IMR-90 (cell line): ENCODE data around the gene STAT3. TPM values are rescaled to one million over a fixed set of nuclear protein-coding genes. Genes with fewer than 3 reads are reported as not detected.

Experiments
- ATAC-seq: fragments of 200-7000 bp; cut with Tn5 transposase; 2 replicates; pipeline ENCODE4 v1.9.1; 2020; ENCODE audit warnings: low read depth, mild to moderate bottlenecking, moderate library complexity
- BruUV-seq: library from RNA; stranded (reverse); fragments of 400-500 nt; replicated peaks from 2 replicates; lab custom pipeline; 2021; lab: Mats Ljungman, UMichigan
- CTCF ChIA-PET: fragments of 300-600 bp; formaldehyde crosslinking; extraction: SDS; loops from one replicate; lab custom pipeline; 2021; ENCODE audit warnings: antibody characterized with exemption; lab: Yijun Ruan, JAX
- POLR2A ChIA-PET: fragments of 300-600 bp; sonication (Branson Sonifier 250); formaldehyde crosslinking; loops from one replicate; lab custom pipeline; 2022; ENCODE audit warnings: antibody characterized with exemption; ENCODE audit not compliant: unreplicated experiment; lab: Charles Lee
- DNase-seq: peaks from one replicate; pipeline ENCODE4 v3.0.0; 2013
- H2AFZ ChIP-seq: replicated peaks from 2 replicates; pipeline ENCODE3; 2013; ENCODE audit warnings: low read length, mild to moderate bottlenecking; ENCODE audit not compliant: poor library complexity
- H2AK5ac ChIP-seq: 2 replicates; pipeline ENCODE4 v1.6.1; 2013; ENCODE audit warnings: low read depth, low read length, inconsistent platforms
- H2AK9ac ChIP-seq: replicated peaks from 2 replicates; pipeline ENCODE3; 2013; ENCODE audit warnings: mild to moderate bottlenecking, low read depth, low read length, moderate library complexity; ENCODE audit not compliant: poor library complexity
- H2BK120ac ChIP-seq: 2 replicates; pipeline ENCODE4 v1.6.1; 2013; ENCODE audit warnings: low read depth, low read length, inconsistent platforms
- H2BK15ac ChIP-seq: 3 replicates; pipeline ENCODE4 v1.6.1; 2013; ENCODE audit warnings: low read depth, low read length, inconsistent platforms
- H2BK20ac ChIP-seq: 2 replicates; pipeline ENCODE4 v1.6.1; 2013; ENCODE audit warnings: low read depth, mild to moderate bottlenecking, inconsistent platforms, low read length, moderate library complexity
- H2BK5ac ChIP-seq: 2 replicates; pipeline ENCODE4 v1.6.1; 2013; ENCODE audit warnings: mild to moderate bottlenecking, low read depth, low read length, inconsistent platforms; ENCODE audit not compliant: poor library complexity, severe bottlenecking
- H3K14ac ChIP-seq: replicated peaks from 2 replicates; pipeline ENCODE4 v1.6.1; 2013; ENCODE audit warnings: low read depth, low read length, inconsistent platforms
- H3K18ac ChIP-seq: 2 replicates; pipeline ENCODE4 v1.6.1; 2013; ENCODE audit warnings: low read depth, low read length, control low read depth
- H3K23ac ChIP-seq: 2 replicates; pipeline ENCODE4 v1.6.1; 2013; ENCODE audit warnings: low read depth, low read length, inconsistent platforms
- H3K27ac ChIP-seq: 2 replicates; pipeline ENCODE4 v1.5.1; 2013; ENCODE audit warnings: mild to moderate bottlenecking, control low read depth, low read length; ENCODE audit not compliant: insufficient read depth
- H3K27me3 ChIP-seq: 2 replicates; pipeline ENCODE4 v1.6.1; 2013; ENCODE audit warnings: low read length; ENCODE audit not compliant: control insufficient read depth, insufficient read depth
- H3K36me3 ChIP-seq: 2 replicates; pipeline ENCODE4 v1.6.1; 2013; ENCODE audit warnings: low read length, mixed read lengths; ENCODE audit not compliant: control insufficient read depth, insufficient read depth
- H3K4ac ChIP-seq: 2 replicates; pipeline ENCODE4 v1.6.1; 2013; ENCODE audit warnings: low read depth, low read length, inconsistent platforms
- H3K4me1 ChIP-seq: 2 replicates; pipeline ENCODE4 v1.6.1; 2013; ENCODE audit warnings: low read length, mixed read lengths; ENCODE audit not compliant: control insufficient read depth, insufficient read depth
- H3K4me2 ChIP-seq: 2 replicates; pipeline ENCODE4 v1.6.1; 2013; ENCODE audit warnings: low read depth, mild to moderate bottlenecking, control low read depth, low read length, moderate library complexity
- H3K4me3 ChIP-seq: 2 replicates; pipeline ENCODE4 v1.5.1; 2013; ENCODE audit warnings: low read depth, mild to moderate bottlenecking, control low read depth, low read length, moderate library complexity; ENCODE audit not compliant: insufficient read depth
- H3K56ac ChIP-seq: 2 replicates; pipeline ENCODE4 v1.6.1; 2013; ENCODE audit warnings: low read length, inconsistent platforms; ENCODE audit not compliant: insufficient read depth; ENCODE audit errors: extremely low read depth
- H3K79me1 ChIP-seq, 2 experiments: 2 replicates each; pipeline ENCODE4 v1.6.1; 2013; ENCODE audit warnings: low read length in 2 of 2, inconsistent platforms in 1 of 2, low read depth in 1 of 2
- H3K9ac ChIP-seq: 2 replicates; pipeline ENCODE4 v1.6.1; 2013; ENCODE audit warnings: low read depth, low read length, control low read depth
- H3K9me1 ChIP-seq: 2 replicates; pipeline ENCODE4 v1.6.1; 2013; ENCODE audit warnings: low read length, inconsistent platforms; ENCODE audit not compliant: insufficient read depth
- H3K9me3 ChIP-seq: 2 replicates; pipeline ENCODE4 v1.6.1; 2013; ENCODE audit warnings: low read length; ENCODE audit not compliant: control insufficient read depth, insufficient read depth
- H4K20me1 ChIP-seq: 2 replicates; pipeline ENCODE4 v1.6.1; 2013; ENCODE audit warnings: low read length, inconsistent platforms; ENCODE audit not compliant: insufficient read depth
- H4K5ac ChIP-seq: 2 replicates; pipeline ENCODE4 v1.6.1; 2013; ENCODE audit warnings: mild to moderate bottlenecking, low read depth, low read length, control low read depth
- H4K8ac ChIP-seq, 2 experiments: 2 replicates each; pipeline ENCODE4 v1.6.1; 2013; ENCODE audit warnings: low read depth in 2 of 2, low read length in 2 of 2, control low read depth in 1 of 2, inconsistent platforms in 1 of 2
- H4K91ac ChIP-seq: 2 replicates; pipeline ENCODE4 v1.6.1; 2013; ENCODE audit warnings: low read depth, low read length, inconsistent platforms; ENCODE audit not compliant: insufficient read depth
- CTCF ChIP-seq: conservative IDR thresholded peaks from 2 replicates; pipeline ENCODE4 v1.5.1; 2012; ENCODE audit warnings: mild to moderate bottlenecking, low read depth, low read length, improper control_type of control experiment
- MAFK ChIP-seq: IDR thresholded peaks from 2 replicates; pipeline ENCODE4 v1.6.1; 2012; ENCODE audit warnings: low read depth, low read length, improper control_type of control experiment
- POLR2A ChIP-seq: IDR thresholded peaks from 2 replicates; pipeline ENCODE4 v1.6.1; 2012; ENCODE audit warnings: mild to moderate bottlenecking, low read depth, low read length
- RCOR1 ChIP-seq: IDR thresholded peaks from 2 replicates; pipeline ENCODE4 v1.6.1; 2012; ENCODE audit warnings: mild to moderate bottlenecking, low read length, improper control_type of control experiment; ENCODE audit not compliant: insufficient replicate concordance
- WGBS, 2 experiments: methylation state at CpG; one replicate each; pipeline versions ENCODE4 v1.1.5 to v1.1.7; 2013; ENCODE audit warnings: missing lambda C conversion rate in 2 of 2; ENCODE audit not compliant: insufficient read length in 1 of 2; ENCODE audit errors: extremely low coverage in 2 of 2; 5-methylcytosine and 5-hydroxymethylcytosine counted together
- dilution Hi-C: fragments of 300-500 bp; cut with HindIII; formaldehyde crosslinking; loops from one replicate; pipeline ENCODE4 v1.14.3; 2018; ENCODE audit warnings: low sequenced_read_pairs; ENCODE audit not compliant: unreplicated experiment
- in situ Hi-C: fragments of 300-500 bp; cut with MboI; formaldehyde crosslinking; loops from 3 replicates; pipeline ENCODE4 v1.14.3; 2019; ENCODE audit warnings: low sequenced_read_pairs, inconsistent platforms, mixed read lengths
- intact Hi-C: fragments of 100-400 bp; cut with micrococcal nuclease; formaldehyde crosslinking; loops from 2 replicates; pipeline ENCODE4 v1.10.0; 2022
- polyA plus RNA-seq, 3 experiments: library from polyadenylated mRNA; depleted of rRNA; stranded (reverse); fragments of >200 nt; gene quantifications; 2 replicates each; pipeline ENCODE4 v1.2.3, GENCODE V29; 2012; ENCODE audit warnings: low replicate concordance in 1 of 3
- total RNA-seq: library from RNA; depleted of rRNA; stranded (reverse); fragments of >200 nt; gene quantifications from 2 replicates; pipeline ENCODE4 v1.2.3, GENCODE V29; 2012

Gene STAT3
- total and polyA plus RNA-seq, 2 of the 4 experiments (the other 2 are of a cell fraction) = 47.2 to 66.3 TPM

GRCh38 chr17:42315402-42316156 is 72.7 kb downstream of the STAT3 start (continued):
- no peak for TF ChIP-seq MAFK

GRCh38 chr17:42313773-42314566 is 74.3 kb downstream of the STAT3 start:
- H3K4me3 ChIP-seq = no peak overlapping the region
- H3K4ac ChIP-seq = no peak overlapping the region
- H3K9me1 ChIP-seq = peaks cover 7% of the 10 kb centered on the region; the same call in 1 of the 2 replicates
- no peak overlapping the region for H4K8ac ChIP-seq
- WGBS, 2 experiments = 89% methylated on average over 4 of the region's 14 CpGs; no CpG with 5 or more reads in 1 of the 2 experiments
- intact Hi-C loops (no loop called here), dilution Hi-C loops (no loop called here), in situ Hi-C loops (no loop called here)
- no peak for TF ChIP-seq CTCF
- TF ChIP-seq RCOR1 = no peak
- TF ChIP-seq POLR2A = no peak
- H2BK15ac ChIP-seq = no peak overlapping the region
- H3K9me3 ChIP-seq = no peaks in the 10 kb centered on the region
- H2AFZ ChIP-seq = no peak overlapping the region
- BruUV-seq = no TSS peak
- no peak overlapping the region for H2BK20ac ChIP-seq
- no peaks in the 10 kb centered on the region for H3K27me3 ChIP-seq
- H3K9ac ChIP-seq = no peak overlapping the region
- no peak overlapping the region for H2BK120ac ChIP-seq
- H3K56ac ChIP-seq = no peak overlapping the region
- peaks cover 12 to 30% of the 10 kb centered on the region in 2 experiments; a peak in 3 of 4 replicates for H3K79me1 ChIP-seq
- ATAC-seq (no peak), DNase-seq (no peak)
- H2BK5ac ChIP-seq = no peak overlapping the region
- H4K20me1 ChIP-seq = no peaks in the 10 kb centered on the region
- H4K91ac ChIP-seq = no peak overlapping the region
- no peak overlapping the region for H3K27ac ChIP-seq
- H4K5ac ChIP-seq = no peak overlapping the region
- CTCF ChIA-PET = interaction anchor here (0.6 to 0.9 kb wide), 2 partner anchors 204 to 511 kb away, joined by 3 to 4 read pairs; no protein-coding TSS in a partner anchor
- H3K4me1 ChIP-seq = peaks cover 11% of the 10 kb centered on the region
- H3K18ac ChIP-seq = no peak overlapping the region
- POLR2A ChIA-PET = no interaction called here
- no peak overlapping the region for H2AK9ac ChIP-seq
- no peak overlapping the region for H3K4me2 ChIP-seq
- H3K14ac ChIP-seq = no peak overlapping the region
- peaks cover 53% of the 10 kb centered on the region for H3K36me3 ChIP-seq
- no peak overlapping the region for H2AK5ac ChIP-seq
- no peak overlapping the region for H3K23ac ChIP-seq
